HepG2 (cell line): ENCODE data around the gene ASB16. TPM values are rescaled to one million over a fixed set of nuclear protein-coding genes. Genes with fewer than 3 reads are reported as not detected.

ENCODE experiments used
- CERS6 ChIP-seq: sonication (generic); formaldehyde crosslinking; IDR thresholded peaks from 2 replicates; pipeline ENCODE4 v1.5.0; 2020; ENCODE audit warnings: missing genetic modification reagents
- KMT2B ChIP-seq: IDR thresholded peaks from 2 replicates; pipeline ENCODE4 v1.6.1; 2016; ENCODE audit warnings: missing genetic modification reagents, missing compliant biosample characterization
- MLXIP ChIP-seq: sonication (generic); formaldehyde crosslinking; IDR thresholded peaks from 2 replicates; pipeline ENCODE4 v1.9.0; 2021; ENCODE audit warnings: missing genetic modification reagents, borderline replicate concordance
- MYC ChIP-seq: sonication (generic); formaldehyde crosslinking; IDR thresholded peaks from 2 replicates; pipeline ENCODE4 v1.9.0; 2021; ENCODE audit warnings: missing genetic modification reagents, borderline replicate concordance
- PRMT3 ChIP-seq: sonication (generic); formaldehyde crosslinking; IDR thresholded peaks from 2 replicates; pipeline ENCODE4 v1.8.1; 2022; ENCODE audit warnings: low read depth, mild to moderate bottlenecking, moderate library complexity, missing genetic modification reagents, borderline replicate concordance
- ZNF276 ChIP-seq: sonication (generic); formaldehyde crosslinking; IDR thresholded peaks from 2 replicates; pipeline ENCODE4 v1.4.0; 2020; ENCODE audit warnings: mild to moderate bottlenecking, low read depth, missing genetic modification reagents
- ZNF34 ChIP-seq: sonication (generic); formaldehyde crosslinking; IDR thresholded peaks from 2 replicates; pipeline ENCODE4 v1.4.0; 2020; ENCODE audit warnings: mild to moderate bottlenecking, missing genetic modification reagents, borderline replicate concordance
- ZNF737 ChIP-seq: sonication (generic); formaldehyde crosslinking; IDR thresholded peaks from 2 replicates; pipeline ENCODE4 v1.5.0; 2020; ENCODE audit warnings: missing genetic modification reagents, mild to moderate bottlenecking, borderline replicate concordance
- polyA plus RNA-seq, 8 experiments: library from polyadenylated mRNA; depleted of rRNA in 3 of 8; stranded (reverse) in 7 of 8; unstranded in 1 of 8; fragments of >200 nt; fragmentation: Illumina TruSeq in 4 of 8; extraction: Trizol in 4 of 8; gene quantifications; 2 replicates each; pipeline versions ENCODE4 v1.2.1 to v1.2.3, GENCODE V29; 2011 to 2016; ENCODE audit warnings: low read depth in 4 of 8, missing spikeins in 1 of 8, mixed read lengths in 1 of 8; ENCODE audit not compliant: insufficient read depth in 1 of 8
- total RNA-seq, 5 experiments: library from RNA; depleted of rRNA; stranded (reverse); fragments of >200 nt; fragmentation: Illumina TruSeq; extraction: Trizol; gene quantifications; 2 replicates each; pipeline ENCODE4 v1.2.3, GENCODE V29; 2016; ENCODE audit warnings: low read depth in 1 of 5
- TF ChIP-seq, protein P1 (sequence below), 2 experiments: fragments of 450-650 bp in 1 of 2; sonication (generic) in 1 of 2; formaldehyde crosslinking in 1 of 2; IDR thresholded peaks; 2 replicates each; pipeline versions ENCODE4 v1.6.1 to v1.8.0; 2016 to 2022; ENCODE audit warnings: antibody characterized with exemption in 1 of 2, mild to moderate bottlenecking in 1 of 2, missing genetic modification reagents in 1 of 2
- TF ChIP-seq, protein P2 (sequence below): sonication (generic); formaldehyde crosslinking; IDR thresholded peaks from 2 replicates; pipeline ENCODE4 v1.8.1; 2023; ENCODE audit warnings: mild to moderate bottlenecking, missing genetic modification reagents

ASB16 gene
- total and polyA plus RNA-seq, 2 of the 13 experiments (the other 11 are each of a cell fraction or from before 2014, with no cell fraction given): 0.07 TPM; not detected in 1

- TF ChIP-seq, protein P1, sequence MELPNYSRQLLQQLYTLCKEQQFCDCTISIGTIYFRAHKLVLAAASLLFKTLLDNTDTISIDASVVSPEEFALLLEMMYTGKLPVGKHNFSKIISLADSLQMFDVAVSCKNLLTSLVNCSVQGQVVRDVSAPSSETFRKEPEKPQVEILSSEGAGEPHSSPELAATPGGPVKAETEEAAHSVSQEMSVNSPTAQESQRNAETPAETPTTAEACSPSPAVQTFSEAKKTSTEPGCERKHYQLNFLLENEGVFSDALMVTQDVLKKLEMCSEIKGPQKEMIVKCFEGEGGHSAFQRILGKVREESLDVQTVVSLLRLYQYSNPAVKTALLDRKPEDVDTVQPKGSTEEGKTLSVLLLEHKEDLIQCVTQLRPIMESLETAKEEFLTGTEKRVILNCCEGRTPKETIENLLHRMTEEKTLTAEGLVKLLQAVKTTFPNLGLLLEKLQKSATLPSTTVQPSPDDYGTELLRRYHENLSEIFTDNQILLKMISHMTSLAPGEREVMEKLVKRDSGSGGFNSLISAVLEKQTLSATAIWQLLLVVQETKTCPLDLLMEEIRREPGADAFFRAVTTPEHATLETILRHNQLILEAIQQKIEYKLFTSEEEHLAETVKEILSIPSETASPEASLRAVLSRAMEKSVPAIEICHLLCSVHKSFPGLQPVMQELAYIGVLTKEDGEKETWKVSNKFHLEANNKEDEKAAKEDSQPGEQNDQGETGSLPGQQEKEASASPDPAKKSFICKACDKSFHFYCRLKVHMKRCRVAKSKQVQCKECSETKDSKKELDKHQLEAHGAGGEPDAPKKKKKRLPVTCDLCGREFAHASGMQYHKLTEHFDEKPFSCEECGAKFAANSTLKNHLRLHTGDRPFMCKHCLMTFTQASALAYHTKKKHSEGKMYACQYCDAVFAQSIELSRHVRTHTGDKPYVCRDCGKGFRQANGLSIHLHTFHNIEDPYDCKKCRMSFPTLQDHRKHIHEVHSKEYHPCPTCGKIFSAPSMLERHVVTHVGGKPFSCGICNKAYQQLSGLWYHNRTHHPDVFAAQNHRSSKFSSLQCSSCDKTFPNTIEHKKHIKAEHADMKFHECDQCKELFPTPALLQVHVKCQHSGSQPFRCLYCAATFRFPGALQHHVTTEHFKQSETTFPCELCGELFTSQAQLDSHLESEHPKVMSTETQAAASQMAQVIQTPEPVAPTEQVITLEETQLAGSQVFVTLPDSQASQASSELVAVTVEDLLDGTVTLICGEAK (IDR thresholded peaks at IDR 0.05): no peak
- TF ChIP-seq, protein P1 (CRISPR knock-in tag; IDR thresholded peaks at IDR 0.05): no peak
- TF ChIP-seq PRMT3 (CRISPR knock-in tag) (no peak), ZNF276 (CRISPR knock-in tag) (no peak), ZNF34 (CRISPR knock-in tag) (no peak), MLXIP (CRISPR knock-in tag) (no peak), CERS6 (CRISPR knock-in tag) (no peak), MYC (0 out of 2 replicates have a peak, but pooled peaks have one; percentile 22), ZNF737 (no peak), KMT2B (CRISPR knock-in tag) (no peak)
- TF ChIP-seq, protein P2, sequence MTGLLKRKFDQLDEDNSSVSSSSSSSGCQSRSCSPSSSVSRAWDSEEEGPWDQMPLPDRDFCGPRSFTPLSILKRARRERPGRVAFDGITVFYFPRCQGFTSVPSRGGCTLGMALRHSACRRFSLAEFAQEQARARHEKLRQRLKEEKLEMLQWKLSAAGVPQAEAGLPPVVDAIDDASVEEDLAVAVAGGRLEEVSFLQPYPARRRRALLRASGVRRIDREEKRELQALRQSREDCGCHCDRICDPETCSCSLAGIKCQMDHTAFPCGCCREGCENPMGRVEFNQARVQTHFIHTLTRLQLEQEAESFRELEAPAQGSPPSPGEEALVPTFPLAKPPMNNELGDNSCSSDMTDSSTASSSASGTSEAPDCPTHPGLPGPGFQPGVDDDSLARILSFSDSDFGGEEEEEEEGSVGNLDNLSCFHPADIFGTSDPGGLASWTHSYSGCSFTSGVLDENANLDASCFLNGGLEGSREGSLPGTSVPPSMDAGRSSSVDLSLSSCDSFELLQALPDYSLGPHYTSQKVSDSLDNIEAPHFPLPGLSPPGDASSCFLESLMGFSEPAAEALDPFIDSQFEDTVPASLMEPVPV: no peak
Observed at GRCh38 chr17:44184212-44184810, 13.8 kb downstream of the ASB16 start (continued).
